Testis (tissue), 3 donors: ENCODE data around the gene ARHGAP26. TPM values are rescaled to one million over a fixed set of nuclear protein-coding genes. Genes with fewer than 3 reads are reported as not detected.

ENCODE experiments used
- DNase-seq: peaks from one replicate; pipeline ENCODE4 v3.0.0-alpha.2; 2019
- H3K27ac ChIP-seq, 2 donors: fragments of 200-600 bp; sonication (generic); one replicate each; pipeline ENCODE4 v1.5.1; 2019
- H3K27me3 ChIP-seq: fragments of 200-600 bp; sonication (generic); one replicate; pipeline ENCODE4 v1.5.1; 2019
- H3K36me3 ChIP-seq: fragments of 200-600 bp; sonication (generic); one replicate; pipeline ENCODE4 v1.5.1; 2017; ENCODE audit warnings: low read depth; ENCODE audit errors: missing control alignments
- H3K4me1 ChIP-seq: fragments of 200-600 bp; sonication (generic); one replicate; pipeline ENCODE4 v1.5.1; 2019
- H3K4me3 ChIP-seq, 2 donors: fragments of 200-600 bp; sonication (generic); one replicate each; pipeline ENCODE4 v1.5.1; 2017 to 2019
- H3K9me3 ChIP-seq: fragments of 200-600 bp; sonication (generic); one replicate; pipeline ENCODE4 v1.5.1; 2017
- CTCF ChIP-seq, 3 experiments: fragments of 450-650 bp in 2 of 3; fragments of 200-600 bp in 1 of 3; sonication (generic) in 1 of 3; IDR thresholded peaks; one replicate each; pipeline ENCODE4 v1.5.1; 2016 to 2019; ENCODE audit warnings: antibody characterized with exemption in 3 of 3, mild to moderate bottlenecking in 2 of 3, moderate library complexity in 1 of 3
- POLR2A ChIP-seq: fragments of 450-650 bp; IDR thresholded peaks from one replicate; pipeline ENCODE4 v1.6.1; 2017; ENCODE audit warnings: antibody characterized with exemption, mild to moderate bottlenecking, moderate library complexity
- WGBS, 2 donors: methylation state at CpG; one replicate each; pipeline ENCODE4 v1.1.5; 2018; 5-methylcytosine and 5-hydroxymethylcytosine counted together
- intact Hi-C: fragments of 100-400 bp; cut with DNase I; formaldehyde crosslinking; loops from one replicate; pipeline ENCODE4 v1.15.1; 2023; ENCODE audit warnings: low total_unique reads
- polyA plus RNA-seq: library from polyadenylated mRNA; stranded (reverse); fragments of 350-450 nt; fragmentation: Illumina TruSeq; extraction: RNeasy Lipid Tissue Mini Kit (QIAGEN cat#74804); gene quantifications from one replicate; pipeline ENCODE4 v1.2.3, GENCODE V29; 2014; ENCODE audit warnings: low read depth, low replicate concordance; ENCODE audit not compliant: insufficient read depth
- total RNA-seq, 2 donors: library from RNA; depleted of rRNA; stranded (reverse); fragments of >200 nt; gene quantifications; one replicate each; pipeline ENCODE4 v1.2.3, GENCODE V29; 2016

ARHGAP26 gene
- total and polyA plus RNA-seq, 3 donors from 2014 or later, result 33.8 to 98.7 (median 95.7) TPM

GRCh38 chr5:142876817-142877216 is 106.6 kb downstream of the ARHGAP26 start:
- WGBS, 2 donors, result 87 to 89% methylated on average over 2 of the region's 2 CpGs
- no peak overlapping the region for H3K4me3 ChIP-seq
- H3K4me1 ChIP-seq, result peaks cover 16% of the 10 kb centered on the region
- H3K27me3 ChIP-seq, result no peaks in the 10 kb centered on the region
- H3K27ac ChIP-seq, result no peak overlapping the region
- no peaks in the 10 kb centered on the region for H3K36me3 ChIP-seq
- no peak for DNase-seq
- intact Hi-C loops, result loop anchor here (5.0 kb wide), 1 partner anchor 150 kb away; no protein-coding TSS in a partner anchor
- TF ChIP-seq CTCF (IDR thresholded peaks at IDR 0.05) (no peak), POLR2A (no peak)
- no peaks in the 10 kb centered on the region for H3K9me3 ChIP-seq

GRCh38 chr5:142878111-142878510 is 107.9 kb downstream of the ARHGAP26 start:
- whole genome bisulfite sequencing, 2 donors, result 78 to 86% methylated on average over 7 of the region's 7 CpGs
- intact Hi-C loops, result loop anchor here (5.0 kb wide), 1 partner anchor 151 kb away; no protein-coding TSS in a partner anchor
- TF ChIP-seq POLR2A (no peak), CTCF (IDR thresholded peaks at IDR 0.05) (no peak)
- Histone ChIP-seq H3K4me1 (peaks cover 14% of the 10 kb centered on the region), H3K27ac (no peak overlapping the region), H3K36me3 (no peaks in the 10 kb centered on the region), H3K9me3 (no peaks in the 10 kb centered on the region), H3K4me3 (no peak overlapping the region), H3K27me3 (no peaks in the 10 kb centered on the region)
- DNase-seq, result no peak

- intact Hi-C loops, result loop anchor here (5.0 kb wide), 1 partner anchor 151 kb away; no protein-coding TSS in a partner anchor
- no peaks in the 10 kb centered on the region for H3K9me3 ChIP-seq
- peaks cover 13% of the 10 kb centered on the region for H3K4me1 ChIP-seq
- WGBS, 2 donors, result 64 to 78% methylated on average over 3 of the region's 3 CpGs
- no peaks in the 10 kb centered on the region for H3K36me3 ChIP-seq
- DNase-seq, result no peak
- TF ChIP-seq CTCF (IDR thresholded peaks at IDR 0.05) (no peak), POLR2A (no peak)
- no peaks in the 10 kb centered on the region for H3K27me3 ChIP-seq
- no peak overlapping the region for H3K4me3 ChIP-seq
- H3K27ac ChIP-seq, result no peak overlapping the region
These were observed 108.5 kb downstream of the ARHGAP26 start for GRCh38 chr5:142878638-142879037.

GRCh38 chr5:142881076-142881783 is 111.1 kb downstream of the ARHGAP26 start:
- H3K4me1 ChIP-seq, result peaks cover 4% of the 10 kb centered on the region
- no peak for DNase-seq
- WGBS, 2 donors, result 69 to 78% methylated on average over 8 of the region's 8 CpGs

More at GRCh38 chr5:142881076-142881783, 111.1 kb downstream of the ARHGAP26 start:
- no peaks in the 10 kb centered on the region for H3K9me3 ChIP-seq
- H3K4me3 ChIP-seq, result no peak overlapping the region
- intact Hi-C loops, result loop anchor here (5.0 kb wide), 1 partner anchor 164 kb away; no protein-coding TSS in a partner anchor
- H3K36me3 ChIP-seq, result no peaks in the 10 kb centered on the region
- H3K27me3 ChIP-seq, result no peaks in the 10 kb centered on the region
- no peak overlapping the region for H3K27ac ChIP-seq
- TF ChIP-seq CTCF (IDR thresholded peaks at IDR 0.05) (no peak), POLR2A (no peak)
